Lower leg skin (tissue), 4 donors: ENCODE results near the gene STARD5. TPM values are rescaled to one million over a fixed set of nuclear protein-coding genes. Genes with fewer than 3 reads are reported as not detected.

ENCODE experiments used
- DNase-seq, 2 donors: peaks; one replicate each; pipeline ENCODE4 v3.0.0-alpha.2; 2019; ENCODE audit warnings: low spot score in 2 of 2
- H3K4me3 ChIP-seq: fragments of 200-600 bp; sonication (generic); 2 replicates; pipeline ENCODE4 v1.5.1; 2017; ENCODE audit warnings: mild to moderate bottlenecking, low read depth; ENCODE audit not compliant: poor library complexity, severe bottlenecking
- POLR2A ChIP-seq, 2 donors: fragments of 450-650 bp; IDR thresholded peaks; one replicate each; pipeline ENCODE4 v1.6.1; 2016 to 2017; ENCODE audit warnings: antibody characterized with exemption in 2 of 2, mild to moderate bottlenecking in 1 of 2, moderate library complexity in 1 of 2
- whole genome bisulfite sequencing, 2 donors: methylation state at CpG; one replicate each; pipeline ENCODE4 v1.1.5; 2018; 5-methylcytosine and 5-hydroxymethylcytosine counted together
- intact Hi-C: fragments of 100-400 bp; cut with DNase I; formaldehyde crosslinking; loops from one replicate; pipeline ENCODE4 v1.15.0; 2023; ENCODE audit warnings: low total_unique reads
- total RNA-seq, 4 donors: library from RNA; depleted of rRNA; stranded (reverse); fragments of >200 nt; gene quantifications; one replicate each; pipeline ENCODE4 v1.1.0, GENCODE V29; 2016
- TF ChIP-seq, protein P1 (sequence below), 3 donors: fragments of 450-650 bp; IDR thresholded peaks; one replicate each; pipeline ENCODE4 v1.5.1; 2016; ENCODE audit warnings: antibody characterized with exemption in 3 of 3, mild to moderate bottlenecking in 3 of 3, moderate library complexity in 2 of 3

The STARD5 gene
- total RNA-seq, 4 donors from 2014 or later = 57.0 to 108 (median 92.7) TPM

DNA sequence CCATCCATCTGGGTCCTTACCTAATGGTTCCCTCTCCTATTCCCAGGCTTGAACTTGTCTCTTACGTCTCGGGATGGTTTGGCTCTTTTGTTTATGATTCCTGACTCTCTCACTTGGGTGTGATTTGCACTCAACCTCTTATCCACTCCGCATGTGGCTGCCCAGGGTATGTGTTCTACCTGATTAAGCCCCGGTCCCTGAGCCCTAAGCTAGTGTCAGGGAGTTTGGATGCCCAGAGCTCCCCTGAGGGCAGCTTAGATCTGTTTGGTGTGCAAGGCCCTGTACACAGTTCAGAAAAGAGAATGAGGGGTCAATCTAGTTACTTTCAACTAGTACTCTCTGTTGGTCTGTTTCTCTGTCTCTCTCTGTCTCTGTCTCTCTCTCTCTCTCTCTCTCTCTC, 15.9 kb upstream of the STARD5 start:
- 70 to 74% methylated on average over 4 of the region's 4 CpGs for whole genome bisulfite sequencing, 2 donors

DNA sequence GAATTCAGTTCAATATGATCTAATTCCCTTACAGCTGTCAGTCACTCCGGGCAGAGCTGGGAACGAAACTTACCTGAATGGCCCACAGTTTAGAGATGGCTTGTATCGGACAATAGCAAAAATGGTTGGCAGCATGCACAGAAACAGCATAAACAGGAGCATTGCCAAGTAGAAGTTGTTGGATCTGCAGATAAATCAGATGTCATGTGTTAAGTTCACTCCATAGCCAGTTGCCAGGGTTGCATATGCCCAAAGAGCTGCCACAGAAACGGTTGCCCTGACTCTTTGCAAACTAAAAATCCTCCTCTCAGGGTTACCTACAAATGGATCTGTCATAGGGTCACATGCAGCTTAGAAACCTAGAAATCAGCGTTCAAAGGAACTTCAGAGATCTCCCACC, 15.4 kb upstream of the STARD5 start:
- intact Hi-C loops = loop anchor here (5.0 kb wide), 1 partner anchor 238 kb away; no protein-coding TSS in a partner anchor
- WGBS, 2 donors = 50 to 53% methylated on average over 5 of the region's 5 CpGs
- TF ChIP-seq, protein P1, sequence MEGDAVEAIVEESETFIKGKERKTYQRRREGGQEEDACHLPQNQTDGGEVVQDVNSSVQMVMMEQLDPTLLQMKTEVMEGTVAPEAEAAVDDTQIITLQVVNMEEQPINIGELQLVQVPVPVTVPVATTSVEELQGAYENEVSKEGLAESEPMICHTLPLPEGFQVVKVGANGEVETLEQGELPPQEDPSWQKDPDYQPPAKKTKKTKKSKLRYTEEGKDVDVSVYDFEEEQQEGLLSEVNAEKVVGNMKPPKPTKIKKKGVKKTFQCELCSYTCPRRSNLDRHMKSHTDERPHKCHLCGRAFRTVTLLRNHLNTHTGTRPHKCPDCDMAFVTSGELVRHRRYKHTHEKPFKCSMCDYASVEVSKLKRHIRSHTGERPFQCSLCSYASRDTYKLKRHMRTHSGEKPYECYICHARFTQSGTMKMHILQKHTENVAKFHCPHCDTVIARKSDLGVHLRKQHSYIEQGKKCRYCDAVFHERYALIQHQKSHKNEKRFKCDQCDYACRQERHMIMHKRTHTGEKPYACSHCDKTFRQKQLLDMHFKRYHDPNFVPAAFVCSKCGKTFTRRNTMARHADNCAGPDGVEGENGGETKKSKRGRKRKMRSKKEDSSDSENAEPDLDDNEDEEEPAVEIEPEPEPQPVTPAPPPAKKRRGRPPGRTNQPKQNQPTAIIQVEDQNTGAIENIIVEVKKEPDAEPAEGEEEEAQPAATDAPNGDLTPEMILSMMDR (IDR thresholded peaks at IDR 0.05) = no peak
- no peak for TF ChIP-seq POLR2A (IDR thresholded peaks at IDR 0.05)
- no peak overlapping the region for H3K4me3 ChIP-seq
- no peak for DNase-seq

More for the DNA sequence above, 15.9 kb upstream of the STARD5 start:
- intact Hi-C loops = loop anchor here (5.0 kb wide), 1 partner anchor 237 kb away; no protein-coding TSS in a partner anchor
- no peak overlapping the region for H3K4me3 ChIP-seq
- DNase-seq = no peak
- TF ChIP-seq, protein P1 (IDR thresholded peaks at IDR 0.05) = no peak

DNA sequence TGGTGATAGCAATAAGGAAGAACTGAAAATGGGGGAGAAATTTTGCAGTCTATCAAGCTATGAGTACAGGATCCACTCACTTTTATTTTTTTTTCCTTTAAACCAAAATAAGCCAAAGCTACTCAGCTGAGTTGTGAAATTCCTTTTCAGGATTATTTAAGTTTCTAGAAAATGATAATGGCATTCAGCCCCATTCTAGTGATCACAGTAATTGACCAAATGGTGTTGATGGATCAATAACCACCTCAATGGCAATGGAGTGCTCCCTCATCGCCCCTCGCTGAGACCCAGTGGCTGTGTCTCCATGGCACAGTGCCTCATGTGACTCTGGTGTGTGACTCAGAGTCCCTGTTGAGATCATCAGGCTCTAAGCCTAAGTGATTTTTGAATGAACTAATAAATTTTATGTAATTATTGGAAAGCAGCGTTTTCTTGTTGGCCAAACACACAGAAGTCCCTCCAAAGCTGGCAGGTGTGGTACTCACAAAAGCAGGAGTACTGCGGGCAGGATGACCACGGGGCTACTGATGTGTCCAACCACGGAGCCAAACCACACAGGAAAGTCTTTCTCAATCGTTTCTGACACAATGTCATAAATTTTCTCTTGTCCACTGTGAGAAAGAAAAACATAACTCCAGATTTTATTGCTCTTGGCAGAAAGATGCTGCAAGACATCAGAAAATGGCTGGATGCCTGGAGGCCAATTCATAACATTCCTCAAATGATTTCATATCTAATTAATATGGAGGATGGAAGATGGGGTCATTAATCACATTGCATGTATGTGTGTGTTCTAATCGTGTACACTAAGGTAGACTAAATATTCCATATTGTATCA, 14.4 kb upstream of the STARD5 start:
- no peak overlapping the region for H3K4me3 ChIP-seq
- 19 to 26% methylated on average over 8 of the region's 8 CpGs for WGBS, 2 donors
- intact Hi-C loops = loop anchor here (5.0 kb wide), 1 partner anchor 239 kb away; no protein-coding TSS in a partner anchor
- TF ChIP-seq, protein P1 (IDR thresholded peaks at IDR 0.05) = no peak
- TF ChIP-seq POLR2A (IDR thresholded peaks at IDR 0.05) = no peak
- peak in 1 of 2 donors; percentile 66 for DNase-seq

DNA sequence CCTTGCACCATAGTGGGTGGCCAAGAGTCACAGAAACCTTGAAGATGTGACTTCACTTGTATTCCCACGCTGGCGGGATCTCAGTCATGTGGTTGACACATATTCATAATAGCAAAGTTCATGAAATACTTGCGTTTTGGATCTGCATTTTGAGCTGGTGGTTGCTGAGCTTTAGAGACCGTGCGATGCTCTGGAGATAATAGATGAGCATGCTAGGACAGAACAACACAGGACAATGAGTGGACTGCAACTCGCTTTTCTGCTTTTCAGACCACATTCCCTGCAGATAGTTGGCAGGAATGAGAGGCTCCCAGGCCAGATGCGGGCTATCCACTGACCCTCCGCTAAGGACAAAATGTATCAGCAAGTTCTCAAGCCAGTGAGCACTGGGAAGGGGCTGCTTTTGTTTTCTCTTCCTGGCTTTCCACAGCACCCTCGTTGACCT, 13.8 kb upstream of the STARD5 start:
- no peak for DNase-seq
- intact Hi-C loops = loop anchor here (5.0 kb wide), 1 partner anchor 240 kb away; no protein-coding TSS in a partner anchor
- WGBS, 2 donors = 70 to 74% methylated on average over 9 of the region's 9 CpGs

DNA sequence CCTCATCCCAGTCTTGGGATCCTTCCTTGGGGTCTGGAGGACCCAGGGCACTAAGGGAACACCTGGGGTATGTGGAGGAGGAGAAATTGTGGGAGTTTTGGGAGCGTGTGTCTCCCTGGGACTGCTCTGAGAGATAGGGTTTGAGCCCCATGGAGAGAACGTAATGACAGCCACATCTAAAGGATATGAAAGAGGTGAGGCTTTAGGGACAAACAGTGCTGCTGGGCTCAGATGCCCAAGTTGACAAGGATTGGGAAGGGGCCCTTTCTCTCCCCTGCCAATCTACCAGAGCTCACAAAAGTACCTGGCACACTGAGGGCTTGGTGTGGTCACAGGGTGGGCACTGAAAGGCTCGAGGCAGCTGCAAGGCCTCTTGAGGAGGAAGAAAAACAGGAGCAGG, 13.3 kb upstream of the STARD5 start:
- H3K4me3 ChIP-seq = no peak overlapping the region
- TF ChIP-seq POLR2A (IDR thresholded peaks at IDR 0.05) = no peak
- TF ChIP-seq, protein P1 (IDR thresholded peaks at IDR 0.05) = no peak
- 79 to 80% methylated on average over 3 of the region's 3 CpGs for WGBS, 2 donors
- no peak for DNase-seq
- intact Hi-C loops = loop anchor here (5.0 kb wide), 1 partner anchor 240 kb away; no protein-coding TSS in a partner anchor

More for the DNA sequence above, 13.8 kb upstream of the STARD5 start:
- H3K4me3 ChIP-seq = no peak overlapping the region
- TF ChIP-seq POLR2A (IDR thresholded peaks at IDR 0.05) = no peak
- TF ChIP-seq, protein P1 (IDR thresholded peaks at IDR 0.05) = no peak
